ENCODE measurements around the gene CIB4.

GRCh38 chr2:26578113-26578458, 63.1 kb downstream of the CIB4 start:
- TF ChIP-seq, protein P1, sequence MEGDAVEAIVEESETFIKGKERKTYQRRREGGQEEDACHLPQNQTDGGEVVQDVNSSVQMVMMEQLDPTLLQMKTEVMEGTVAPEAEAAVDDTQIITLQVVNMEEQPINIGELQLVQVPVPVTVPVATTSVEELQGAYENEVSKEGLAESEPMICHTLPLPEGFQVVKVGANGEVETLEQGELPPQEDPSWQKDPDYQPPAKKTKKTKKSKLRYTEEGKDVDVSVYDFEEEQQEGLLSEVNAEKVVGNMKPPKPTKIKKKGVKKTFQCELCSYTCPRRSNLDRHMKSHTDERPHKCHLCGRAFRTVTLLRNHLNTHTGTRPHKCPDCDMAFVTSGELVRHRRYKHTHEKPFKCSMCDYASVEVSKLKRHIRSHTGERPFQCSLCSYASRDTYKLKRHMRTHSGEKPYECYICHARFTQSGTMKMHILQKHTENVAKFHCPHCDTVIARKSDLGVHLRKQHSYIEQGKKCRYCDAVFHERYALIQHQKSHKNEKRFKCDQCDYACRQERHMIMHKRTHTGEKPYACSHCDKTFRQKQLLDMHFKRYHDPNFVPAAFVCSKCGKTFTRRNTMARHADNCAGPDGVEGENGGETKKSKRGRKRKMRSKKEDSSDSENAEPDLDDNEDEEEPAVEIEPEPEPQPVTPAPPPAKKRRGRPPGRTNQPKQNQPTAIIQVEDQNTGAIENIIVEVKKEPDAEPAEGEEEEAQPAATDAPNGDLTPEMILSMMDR (IDR thresholded peaks at IDR 0.05): peak in 1 of 6 experiments; percentile 4
- TF ChIP-seq POLR2A (IDR thresholded peaks at IDR 0.05): no peak
